ENCODE measurements around the gene SEPTIN11. TPM values are rescaled to one million over a fixed set of nuclear protein-coding genes. Genes with fewer than 3 reads are reported as not detected.

The SEPTIN11 gene
- total and polyA plus RNA-seq, 4 donors = 20.4 to 126 (median 64.4) TPM

DNA sequence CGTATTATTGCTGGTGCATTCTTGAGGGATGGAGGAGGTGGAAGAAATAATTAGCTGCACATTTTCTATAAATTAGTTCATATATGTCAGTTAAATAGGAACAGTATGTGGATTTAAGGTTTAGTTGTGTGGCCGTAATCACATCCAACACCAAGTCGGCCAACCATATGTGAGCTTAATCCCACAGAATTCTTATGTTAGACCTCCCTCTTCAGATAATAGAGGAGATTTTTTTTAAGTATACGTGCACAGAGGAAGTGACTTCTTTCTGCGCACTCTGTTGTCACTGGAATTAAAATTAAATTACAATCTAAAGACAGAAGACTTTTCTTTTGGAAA, 2.1 kb downstream of the SEPTIN11 start:
- TF ChIP-seq, protein P1, sequence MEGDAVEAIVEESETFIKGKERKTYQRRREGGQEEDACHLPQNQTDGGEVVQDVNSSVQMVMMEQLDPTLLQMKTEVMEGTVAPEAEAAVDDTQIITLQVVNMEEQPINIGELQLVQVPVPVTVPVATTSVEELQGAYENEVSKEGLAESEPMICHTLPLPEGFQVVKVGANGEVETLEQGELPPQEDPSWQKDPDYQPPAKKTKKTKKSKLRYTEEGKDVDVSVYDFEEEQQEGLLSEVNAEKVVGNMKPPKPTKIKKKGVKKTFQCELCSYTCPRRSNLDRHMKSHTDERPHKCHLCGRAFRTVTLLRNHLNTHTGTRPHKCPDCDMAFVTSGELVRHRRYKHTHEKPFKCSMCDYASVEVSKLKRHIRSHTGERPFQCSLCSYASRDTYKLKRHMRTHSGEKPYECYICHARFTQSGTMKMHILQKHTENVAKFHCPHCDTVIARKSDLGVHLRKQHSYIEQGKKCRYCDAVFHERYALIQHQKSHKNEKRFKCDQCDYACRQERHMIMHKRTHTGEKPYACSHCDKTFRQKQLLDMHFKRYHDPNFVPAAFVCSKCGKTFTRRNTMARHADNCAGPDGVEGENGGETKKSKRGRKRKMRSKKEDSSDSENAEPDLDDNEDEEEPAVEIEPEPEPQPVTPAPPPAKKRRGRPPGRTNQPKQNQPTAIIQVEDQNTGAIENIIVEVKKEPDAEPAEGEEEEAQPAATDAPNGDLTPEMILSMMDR (IDR thresholded peaks at IDR 0.05; ENCODE audit: control extremely low read depth, extremely low read depth) = no peak
- Histone ChIP-seq H3K9ac (ENCODE audit: insufficient read depth in 1 of 2, low read length in 2 of 2) (peak overlapping the region in 1 of 2 donors; percentile 85), H3K4me1 (ENCODE audit: control insufficient read depth in 5 of 5, insufficient read depth in 5 of 5, low read length in 5 of 5) (peaks cover 4 to 55% (median 25%) of the 10 kb centered on the region in 5 donors), H3K4me3 (no peak overlapping the region), H3K27ac (ENCODE audit: low read depth in 1 of 2, low read length in 1 of 2) (no peak overlapping the region), H3K9me3 (ENCODE audit: control insufficient read depth in 4 of 4, insufficient read depth in 3 of 4, low read length in 3 of 4) (no peaks in the 10 kb centered on the region), H3K36me3 (ENCODE audit: control insufficient read depth in 4 of 4, insufficient read depth in 4 of 4, low read length in 4 of 4) (peaks cover 0 to 2% (median 0%) of the 10 kb centered on the region in 4 donors), H3K27me3 (ENCODE audit: control insufficient read depth in 3 of 3, insufficient read depth in 3 of 3, low read length in 2 of 3) (no peaks in the 10 kb centered on the region)
- peak in 2 of 3 donors; percentile 60 to 64 for DNase-seq
- ATAC-seq (ENCODE audit: insufficient read depth, low FRiP score) = no peak
- WGBS, 2 donors = 76 to 81% methylated on average over 5 of the region's 5 CpGs

DNA sequence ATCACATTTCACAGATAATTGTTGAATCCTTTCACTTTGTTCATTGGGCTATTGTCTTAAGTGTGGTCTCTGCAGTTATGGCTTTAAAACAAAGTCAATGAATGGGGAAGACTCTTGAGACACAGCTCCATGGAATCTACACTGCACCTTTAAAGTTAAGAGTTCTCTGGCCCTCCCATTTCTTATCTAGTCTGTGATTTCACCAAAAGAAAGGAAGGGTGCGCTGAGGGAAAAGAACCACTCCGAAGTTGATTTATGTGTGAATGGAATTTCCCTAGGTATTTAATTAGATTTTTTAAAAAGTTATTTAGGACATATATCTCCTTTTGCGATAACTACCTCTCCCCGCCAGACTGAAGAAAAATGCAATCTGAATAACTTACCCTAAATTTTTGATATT, 2.5 kb downstream of the SEPTIN11 start:
- no peaks in the 10 kb centered on the region for H3K27me3 ChIP-seq (ENCODE audit: control insufficient read depth in 3 of 3, insufficient read depth in 3 of 3, low read length in 2 of 3)
- DNase-seq (no peak), ATAC-seq (ENCODE audit: insufficient read depth, low FRiP score) (no peak)
- peaks cover 0 to 2% (median 0%) of the 10 kb centered on the region in 4 donors for H3K36me3 ChIP-seq (ENCODE audit: control insufficient read depth in 4 of 4, insufficient read depth in 4 of 4, low read length in 4 of 4)
- peaks cover 4 to 57% (median 25%) of the 10 kb centered on the region in 5 donors for H3K4me1 ChIP-seq (ENCODE audit: control insufficient read depth in 5 of 5, insufficient read depth in 5 of 5, low read length in 5 of 5)
- no peak overlapping the region for H3K4me3 ChIP-seq
- TF ChIP-seq, protein P1 (IDR thresholded peaks at IDR 0.05; ENCODE audit: control extremely low read depth, extremely low read depth) = no peak
- no peaks in the 10 kb centered on the region for H3K9me3 ChIP-seq (ENCODE audit: control insufficient read depth in 4 of 4, insufficient read depth in 3 of 4, low read length in 3 of 4)
- 88 to 95% methylated on average over 4 of the region's 4 CpGs for WGBS, 2 donors
- no peak overlapping the region for H3K27ac ChIP-seq (ENCODE audit: low read depth in 1 of 2, low read length in 1 of 2)
- H3K9ac ChIP-seq (ENCODE audit: insufficient read depth in 1 of 2, low read length in 2 of 2) = peak overlapping the region in 1 of 2 donors; percentile 85

DNA sequence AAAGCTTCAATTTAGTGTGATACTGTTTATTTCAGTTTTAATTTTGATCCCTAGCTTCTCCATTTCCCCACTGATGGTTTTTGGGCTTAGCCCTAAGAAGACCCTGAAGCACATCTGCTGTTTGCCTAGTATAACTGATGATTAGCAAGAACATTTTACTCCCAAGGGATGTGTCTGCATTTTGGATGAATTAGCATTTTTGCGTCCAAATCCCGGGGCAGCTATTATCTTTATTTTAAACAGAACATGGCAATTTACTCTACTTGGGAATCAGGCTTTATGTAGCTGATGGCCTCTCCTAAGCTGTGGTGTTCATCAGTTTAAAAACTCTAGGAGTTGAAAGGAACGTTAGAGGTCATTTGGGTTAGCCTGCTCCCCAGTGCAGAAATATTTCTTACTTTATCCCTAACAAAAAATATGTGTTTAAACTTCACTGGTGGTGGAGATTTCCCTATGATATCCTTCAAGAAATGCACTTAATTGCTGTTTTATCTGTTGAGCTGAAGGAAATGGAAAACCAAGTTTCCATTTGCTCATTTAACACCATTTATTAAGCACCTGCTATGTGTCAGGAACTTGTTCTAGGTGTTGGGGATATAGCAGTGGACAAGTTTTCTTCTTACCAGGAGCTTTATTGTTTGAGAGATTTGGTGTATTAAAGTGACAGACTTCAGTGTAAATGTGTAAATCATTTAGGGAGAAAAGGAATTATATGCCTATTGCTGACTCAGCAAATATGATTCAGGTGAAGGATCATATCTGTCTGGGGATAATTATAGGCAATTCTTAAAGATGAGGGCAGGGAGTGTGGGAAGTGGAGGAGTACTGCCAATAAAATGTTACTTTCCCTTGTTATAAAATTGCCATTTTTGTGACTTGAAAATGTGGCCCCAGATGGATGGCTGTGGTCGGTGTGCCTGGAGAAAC, 3.4 kb downstream of the SEPTIN11 start:
- 86 to 87% methylated on average over 4 of the region's 4 CpGs for WGBS, 2 donors
- no peaks in the 10 kb centered on the region for H3K9me3 ChIP-seq (ENCODE audit: control insufficient read depth in 4 of 4, insufficient read depth in 3 of 4, low read length in 3 of 4)
- DNase-seq (no peak), ATAC-seq (ENCODE audit: insufficient read depth, low FRiP score) (no peak)
- H3K4me3 ChIP-seq = no peak overlapping the region
- H3K36me3 ChIP-seq (ENCODE audit: control insufficient read depth in 4 of 4, insufficient read depth in 4 of 4, low read length in 4 of 4) = peaks cover 0 to 2% (median 0%) of the 10 kb centered on the region in 4 donors
- peaks cover 4 to 55% (median 28%) of the 10 kb centered on the region in 5 donors for H3K4me1 ChIP-seq (ENCODE audit: control insufficient read depth in 5 of 5, insufficient read depth in 5 of 5, low read length in 5 of 5)
- no peak overlapping the region for H3K9ac ChIP-seq (ENCODE audit: insufficient read depth in 1 of 2, low read length in 2 of 2)
- TF ChIP-seq, protein P1 (IDR thresholded peaks at IDR 0.05; ENCODE audit: control extremely low read depth, extremely low read depth) = no peak
- no peak overlapping the region for H3K27ac ChIP-seq (ENCODE audit: low read depth in 1 of 2, low read length in 1 of 2)
- no peaks in the 10 kb centered on the region for H3K27me3 ChIP-seq (ENCODE audit: control insufficient read depth in 3 of 3, insufficient read depth in 3 of 3, low read length in 2 of 3)

Data from lung (tissue), 12 donors.